Fibroblast of lung (primary cell): ENCODE data around the gene FTO. TPM values are rescaled to one million over a fixed set of nuclear protein-coding genes. Genes with fewer than 3 reads are reported as not detected.

Experiments
- DNase-seq, 2 donors: peaks; one replicate each; pipeline versions ENCODE4 v3.0.0 to v3.0.0-alpha.2; 2010; ENCODE audit warnings: low read depth in 2 of 2
- H2AFZ ChIP-seq: 2 replicates; pipeline ENCODE4 v1.5.1; 2012; ENCODE audit warnings: low read length, control low read depth, inconsistent platforms
- H3K27ac ChIP-seq: 2 replicates; pipeline ENCODE4 v1.5.1; 2011; ENCODE audit warnings: low read length, control low read depth; ENCODE audit not compliant: insufficient read depth
- H3K27me3 ChIP-seq: 2 replicates; pipeline ENCODE4 v1.5.1; 2011; ENCODE audit warnings: mild to moderate bottlenecking, low read length; ENCODE audit not compliant: control insufficient read depth, insufficient read depth
- H3K36me3 ChIP-seq: 2 replicates; pipeline ENCODE4 v1.5.1; 2011; ENCODE audit warnings: low read length; ENCODE audit not compliant: control insufficient read depth, insufficient read depth
- H3K4me1 ChIP-seq: 2 replicates; pipeline ENCODE4 v1.5.1; 2011; ENCODE audit warnings: low read length; ENCODE audit not compliant: control insufficient read depth, insufficient read depth; ENCODE audit errors: extremely low read depth
- H3K4me2 ChIP-seq: 2 replicates; pipeline ENCODE4 v1.5.1; 2011; ENCODE audit warnings: low read length, control low read depth; ENCODE audit not compliant: insufficient read depth; ENCODE audit errors: extremely low read depth
- H3K4me3 ChIP-seq, 4 experiments: fragments of 200-600 bp in 1 of 4; sonication (generic) in 1 of 4; replicated peaks in 1 of 4; 2 replicates each; pipeline ENCODE4 v1.5.1; 2011 to 2016; ENCODE audit warnings: low read length in 4 of 4, low read depth in 3 of 4, mild to moderate bottlenecking in 3 of 4, control low read depth in 2 of 4, inconsistent platforms in 1 of 4, mixed read lengths in 1 of 4; ENCODE audit not compliant: insufficient read depth in 1 of 4; ENCODE audit errors: control extremely low read depth in 1 of 4
- H3K79me2 ChIP-seq: 2 replicates; pipeline ENCODE4 v1.5.1; 2012; ENCODE audit warnings: mild to moderate bottlenecking, low read length, inconsistent platforms; ENCODE audit not compliant: control insufficient read depth, insufficient read depth
- H3K9ac ChIP-seq: 2 replicates; pipeline ENCODE4 v1.5.1; 2011; ENCODE audit warnings: mild to moderate bottlenecking, low read length, control low read depth; ENCODE audit not compliant: insufficient read depth
- H3K9me3 ChIP-seq: 2 replicates; pipeline ENCODE4 v1.5.1; 2012; ENCODE audit warnings: low read depth, low read length; ENCODE audit not compliant: control insufficient read depth, insufficient read depth
- H4K20me1 ChIP-seq: 2 replicates; pipeline ENCODE4 v1.5.1; 2011; ENCODE audit warnings: low read length; ENCODE audit not compliant: control insufficient read depth, insufficient read depth; ENCODE audit errors: extremely low read depth
- CTCF ChIP-seq, 2 donors: IDR thresholded peaks in 1 of 2; conservative IDR thresholded peaks in 1 of 2; 1 replicate in 1 of 2; 2 replicates in 1 of 2; pipeline ENCODE4 v1.5.1; 2011 to 2012; ENCODE audit warnings: low read length in 2 of 2, control low read depth in 1 of 2, inconsistent platforms in 1 of 2, low read depth in 1 of 2, mild to moderate bottlenecking in 1 of 2
- EZH2 ChIP-seq: IDR thresholded peaks from 2 replicates; pipeline ENCODE4 v1.5.1; 2012; ENCODE audit warnings: low read length, control low read depth, mild to moderate bottlenecking; ENCODE audit errors: missing control alignments
- polyA plus RNA-seq, 2 donors: library from polyadenylated mRNA; depleted of rRNA in 1 of 2; stranded (reverse) in 1 of 2; unstranded in 1 of 2; fragments of >200 nt; gene quantifications; 2 replicates each; pipeline ENCODE4 v1.2.1, GENCODE V29; 2011 to 2012; ENCODE audit warnings: missing spikeins in 1 of 2
- total RNA-seq: library from RNA; depleted of rRNA; stranded (reverse); fragments of >200 nt; gene quantifications from 2 replicates; pipeline ENCODE4 v1.2.1, GENCODE V29; 2014

Gene FTO
- total and polyA plus RNA-seq, 2 donors (not counting 1 experiment from before 2014, with no cell fraction given), result 61.1 to 97.6 TPM

- H3K79me2 ChIP-seq, result no peaks in the 10 kb centered on the region
- H3K4me1 ChIP-seq, result no peaks in the 10 kb centered on the region
- no peak overlapping the region for H3K27ac ChIP-seq
- TF ChIP-seq EZH2 (no peak), CTCF (conservative IDR thresholded peaks at IDR 0.05 in 1 of 2, IDR thresholded peaks at IDR 0.05 in 1 of 2; ENCODE audit: low read depth in 1 of 2, low read length in 2 of 2) (no peak)
- no peaks in the 10 kb centered on the region for H4K20me1 ChIP-seq
- no peak overlapping the region for H3K4me3 ChIP-seq
- H3K4me2 ChIP-seq, result no peak overlapping the region
- no peak overlapping the region for H3K9ac ChIP-seq
- no peaks in the 10 kb centered on the region for H3K36me3 ChIP-seq
- no peaks in the 10 kb centered on the region for H3K9me3 ChIP-seq
- H2AFZ ChIP-seq, result no peak overlapping the region
- H3K27me3 ChIP-seq, result no peaks in the 10 kb centered on the region
- DNase-seq, result no peak
Observed at GRCh38 chr16:53924331-53925106, 220.6 kb downstream of the FTO start.

GRCh38 chr16:53925107-53925410 is 221.1 kb downstream of the FTO start:
- Histone ChIP-seq H3K9me3 (no peaks in the 10 kb centered on the region), H4K20me1 (no peaks in the 10 kb centered on the region), H3K4me1 (no peaks in the 10 kb centered on the region), H3K27ac (no peak overlapping the region), H3K36me3 (no peaks in the 10 kb centered on the region), H2AFZ (no peak overlapping the region), H3K4me2 (no peak overlapping the region), H3K79me2 (no peaks in the 10 kb centered on the region), H3K9ac (no peak overlapping the region), H3K27me3 (no peaks in the 10 kb centered on the region), H3K4me3 (no peak overlapping the region)
- no peak for TF ChIP-seq EZH2
- TF ChIP-seq CTCF (conservative IDR thresholded peaks at IDR 0.05 in 1 of 2, IDR thresholded peaks at IDR 0.05 in 1 of 2; ENCODE audit: low read depth in 1 of 2, low read length in 2 of 2), result no peak
- DNase-seq, result no peak

- Histone ChIP-seq H3K4me2 (no peak overlapping the region), H3K9me3 (no peaks in the 10 kb centered on the region), H3K9ac (no peak overlapping the region), H3K27ac (no peak overlapping the region), H3K4me1 (no peaks in the 10 kb centered on the region), H2AFZ (no peak overlapping the region), H4K20me1 (no peaks in the 10 kb centered on the region), H3K4me3 (no peak overlapping the region), H3K79me2 (no peaks in the 10 kb centered on the region), H3K36me3 (no peaks in the 10 kb centered on the region), H3K27me3 (no peaks in the 10 kb centered on the region)
- DNase-seq, result no peak
- no peak for TF ChIP-seq EZH2
- no peak for TF ChIP-seq CTCF (conservative IDR thresholded peaks at IDR 0.05 in 1 of 2, IDR thresholded peaks at IDR 0.05 in 1 of 2; ENCODE audit: low read depth in 1 of 2, low read length in 2 of 2)
Observed at GRCh38 chr16:53925526-53925925, 221.6 kb downstream of the FTO start.
